DOHH2 (cell line): ENCODE measurements around the gene ACSM3.

Experiments
- H3F3A ChIP-seq: fragments of 200-600 bp; sonication (generic), shearing (Covaris generic); 2 replicates; pipeline ENCODE4 v1.6.0; 2016; ENCODE audit warnings: antibody characterized with exemption, mild to moderate bottlenecking; ENCODE audit not compliant: control insufficient read depth, insufficient read depth
- H3K27ac ChIP-seq: fragments of 200-600 bp; sonication (generic); 2 replicates; pipeline ENCODE4 v1.5.1; 2014; ENCODE audit warnings: low read depth, mild to moderate bottlenecking, low read length, moderate library complexity
- H3K27me3 ChIP-seq: fragments of 200-600 bp; sonication (generic); 2 replicates; pipeline ENCODE4 v1.6.1; 2014; ENCODE audit warnings: mild to moderate bottlenecking, low read length, mixed read lengths; ENCODE audit not compliant: control insufficient read depth
- H3K36me3 ChIP-seq: fragments of 200-600 bp; sonication (generic); 2 replicates; pipeline ENCODE4 v1.6.1; 2014; ENCODE audit warnings: mild to moderate bottlenecking, low read length, moderate library complexity, mixed read lengths; ENCODE audit not compliant: control insufficient read depth
- H3K4me1 ChIP-seq: fragments of 200-600 bp; sonication (generic); 2 replicates; pipeline ENCODE4 v1.6.1; 2014; ENCODE audit warnings: mild to moderate bottlenecking, low read length, mixed read lengths; ENCODE audit not compliant: control insufficient read depth
- H3K4me2 ChIP-seq: fragments of 200-600 bp; sonication (generic); 2 replicates; pipeline ENCODE4 v1.6.0; 2014; ENCODE audit warnings: mild to moderate bottlenecking, low read length, moderate library complexity
- H3K4me3 ChIP-seq: fragments of 200-600 bp; sonication (generic); 2 replicates; pipeline ENCODE4 v1.5.1; 2014; ENCODE audit warnings: mild to moderate bottlenecking, low read length, mixed read lengths
- H3K79me2 ChIP-seq: fragments of 200-600 bp; sonication (generic); 2 replicates; pipeline ENCODE4 v1.6.1; 2014; ENCODE audit warnings: mild to moderate bottlenecking, low read length, mixed read lengths; ENCODE audit not compliant: control insufficient read depth
- H3K9me2 ChIP-seq: fragments of 200-600 bp; sonication (generic); replicated peaks from 2 replicates; pipeline ENCODE4 v1.6.1; 2014; ENCODE audit warnings: mild to moderate bottlenecking, low read length, mixed read lengths; ENCODE audit not compliant: control insufficient read depth
- H3K9me3 ChIP-seq: fragments of 200-600 bp; sonication (generic); 2 replicates; pipeline ENCODE4 v1.6.1; 2014; ENCODE audit warnings: antibody characterized with exemption, low read length, mixed read lengths; ENCODE audit not compliant: control insufficient read depth, insufficient read depth
- H4K20me1 ChIP-seq: fragments of 200-600 bp; sonication (generic); 2 replicates; pipeline ENCODE4 v1.6.0; 2014; ENCODE audit warnings: low read depth, mild to moderate bottlenecking, antibody characterized with exemption, low read length, moderate library complexity; ENCODE audit not compliant: control insufficient read depth, insufficient read depth
- EZH2phosphoT487 ChIP-seq: fragments of 200-600 bp; sonication (generic); IDR thresholded peaks from 2 replicates; pipeline ENCODE4 v1.6.1; 2017; ENCODE audit warnings: borderline replicate concordance, mild to moderate bottlenecking, antibody characterized with exemption, low read length, moderate library complexity, mixed read lengths
- TF ChIP-seq, protein P1 (sequence below): fragments of 200-600 bp; sonication (generic); IDR thresholded peaks from one replicate; pipeline ENCODE4 v1.5.1; 2014; ENCODE audit warnings: antibody characterized with exemption, mild to moderate bottlenecking, low read depth, low read length; ENCODE audit not compliant: poor library complexity, severe bottlenecking

The ACSM3 gene

DNA sequence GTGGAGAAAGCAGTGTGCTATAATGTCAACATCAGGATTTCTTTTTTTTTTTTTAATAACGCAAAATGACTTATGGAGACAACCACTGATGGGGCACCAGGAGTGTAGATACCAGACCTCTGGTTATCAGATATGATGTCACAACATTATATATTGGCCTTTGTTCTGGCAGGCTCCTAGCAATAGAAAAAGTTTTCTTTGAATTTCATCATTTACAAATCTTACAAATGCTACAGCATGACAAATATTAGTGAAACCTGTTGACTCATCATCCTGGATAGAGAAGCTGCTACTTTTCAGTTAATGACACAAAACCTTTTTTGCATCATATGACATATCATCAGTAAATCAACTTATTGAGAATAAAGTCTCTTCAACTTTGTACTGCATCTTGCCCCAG, 28.3 kb upstream of the ACSM3 start:
- Histone ChIP-seq H3K27me3 (no peaks in the 10 kb centered on the region), H3K27ac (no peak overlapping the region), H3K9me2 (no peaks in the 10 kb centered on the region), H3K4me1 (peaks cover 8% of the 10 kb centered on the region), H3K9me3 (no peaks in the 10 kb centered on the region), H3K4me2 (no peak overlapping the region), H4K20me1 (peaks cover 10% of the 10 kb centered on the region), H3K79me2 (peaks cover 34% of the 10 kb centered on the region), H3F3A (peaks cover 12% of the 10 kb centered on the region), H3K4me3 (no peak overlapping the region), H3K36me3 (peaks cover 61% of the 10 kb centered on the region)
- TF ChIP-seq, protein P1, sequence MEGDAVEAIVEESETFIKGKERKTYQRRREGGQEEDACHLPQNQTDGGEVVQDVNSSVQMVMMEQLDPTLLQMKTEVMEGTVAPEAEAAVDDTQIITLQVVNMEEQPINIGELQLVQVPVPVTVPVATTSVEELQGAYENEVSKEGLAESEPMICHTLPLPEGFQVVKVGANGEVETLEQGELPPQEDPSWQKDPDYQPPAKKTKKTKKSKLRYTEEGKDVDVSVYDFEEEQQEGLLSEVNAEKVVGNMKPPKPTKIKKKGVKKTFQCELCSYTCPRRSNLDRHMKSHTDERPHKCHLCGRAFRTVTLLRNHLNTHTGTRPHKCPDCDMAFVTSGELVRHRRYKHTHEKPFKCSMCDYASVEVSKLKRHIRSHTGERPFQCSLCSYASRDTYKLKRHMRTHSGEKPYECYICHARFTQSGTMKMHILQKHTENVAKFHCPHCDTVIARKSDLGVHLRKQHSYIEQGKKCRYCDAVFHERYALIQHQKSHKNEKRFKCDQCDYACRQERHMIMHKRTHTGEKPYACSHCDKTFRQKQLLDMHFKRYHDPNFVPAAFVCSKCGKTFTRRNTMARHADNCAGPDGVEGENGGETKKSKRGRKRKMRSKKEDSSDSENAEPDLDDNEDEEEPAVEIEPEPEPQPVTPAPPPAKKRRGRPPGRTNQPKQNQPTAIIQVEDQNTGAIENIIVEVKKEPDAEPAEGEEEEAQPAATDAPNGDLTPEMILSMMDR, result no peak
- no peak for TF ChIP-seq EZH2phosphoT487

DNA sequence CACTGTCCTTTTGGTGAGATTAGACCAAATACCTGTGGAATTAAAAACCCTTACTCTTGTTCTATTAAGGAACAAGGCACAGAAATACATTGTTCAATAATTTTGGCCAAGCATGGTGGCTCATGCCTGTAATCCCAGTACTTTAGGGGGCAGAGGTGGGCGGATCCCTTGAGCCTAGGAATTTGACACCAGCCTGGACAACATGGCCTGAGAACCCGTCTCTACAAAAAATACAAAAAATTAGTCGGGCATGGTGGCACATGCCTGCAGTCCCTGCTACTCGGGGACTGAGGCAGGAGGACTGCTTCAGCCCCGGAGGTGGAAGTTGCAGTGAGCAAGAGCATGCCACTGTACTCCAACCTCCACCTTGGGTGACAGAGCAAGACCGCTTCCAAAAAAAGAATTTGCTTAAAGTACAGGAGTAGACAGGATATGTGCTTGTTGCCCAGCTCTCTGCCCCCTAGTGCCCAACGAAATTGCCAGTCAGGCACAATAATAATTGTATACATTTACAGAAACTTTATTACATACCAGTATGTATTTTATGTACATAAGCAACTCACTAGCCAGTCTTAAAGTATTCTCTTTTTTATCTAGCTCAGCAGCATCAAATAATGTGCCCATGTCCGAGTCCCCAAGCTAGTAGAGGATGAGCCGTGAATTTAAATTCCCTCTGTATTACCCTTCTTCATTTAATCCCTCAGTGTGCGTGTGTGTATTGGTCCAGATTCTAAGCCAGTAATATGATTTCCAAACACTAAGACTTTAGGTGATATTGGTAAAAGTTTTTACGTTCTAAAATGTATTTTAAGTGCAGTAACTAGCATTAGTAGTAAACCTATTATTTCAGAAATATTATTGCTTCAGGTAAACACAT, 23.6 kb upstream of the ACSM3 start:
- no peaks in the 10 kb centered on the region for H3K9me2 ChIP-seq
- H3K27me3 ChIP-seq, result no peaks in the 10 kb centered on the region
- H3K4me2 ChIP-seq, result peak overlapping the region; percentile 82
- TF ChIP-seq EZH2phosphoT487, result no peak
- TF ChIP-seq, protein P1, result peak; percentile 63
- peaks cover 2% of the 10 kb centered on the region; the same call in 1 of the 2 replicates for H3F3A ChIP-seq
- H3K9me3 ChIP-seq, result no peaks in the 10 kb centered on the region
- H3K4me3 ChIP-seq, result peak overlapping the region; percentile 91
- H4K20me1 ChIP-seq, result peaks cover 16% of the 10 kb centered on the region
- peaks cover 48% of the 10 kb centered on the region for H3K36me3 ChIP-seq
- peaks cover 44% of the 10 kb centered on the region for H3K79me2 ChIP-seq
- H3K4me1 ChIP-seq, result peaks cover 15% of the 10 kb centered on the region
- H3K27ac ChIP-seq, result 0 out of 2 replicates have a peak overlapping the region, but pooled peaks have one; percentile 10

DNA sequence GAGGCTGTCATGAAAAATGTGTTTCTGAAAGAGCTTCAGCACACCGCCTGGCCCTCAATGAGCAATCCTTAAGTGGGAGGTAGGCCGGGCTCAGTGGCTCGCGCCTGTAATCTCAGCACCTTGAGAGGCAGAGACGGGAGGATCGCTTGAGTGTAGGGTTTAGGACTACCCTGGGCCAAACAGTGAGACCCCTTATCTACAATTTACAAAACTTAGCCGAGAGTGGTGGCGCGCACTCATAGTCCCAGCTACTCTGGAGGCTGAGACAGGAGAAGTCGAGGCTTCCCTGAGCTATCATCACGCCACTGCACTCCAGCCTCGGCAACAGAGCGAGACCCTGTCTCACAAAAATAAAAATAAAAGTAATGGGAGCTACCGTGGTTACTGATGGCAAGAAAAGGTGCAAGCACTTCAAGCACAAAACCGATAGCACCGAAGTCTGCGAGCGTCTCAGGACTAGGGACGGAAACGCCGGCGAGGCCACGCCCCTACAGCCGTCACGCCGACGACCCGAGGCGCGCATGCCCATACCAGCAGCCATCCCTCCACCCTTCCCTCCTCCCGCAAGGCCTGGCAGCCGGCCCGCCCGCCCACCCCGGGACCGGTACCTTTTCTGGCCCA, 22.8 kb upstream of the ACSM3 start:
- Histone ChIP-seq H3K4me3 (peak overlapping the region; percentile 91), H3K4me1 (peaks cover 15% of the 10 kb centered on the region), H3K9me2 (no peaks in the 10 kb centered on the region), H3K36me3 (peaks cover 41% of the 10 kb centered on the region), H3K79me2 (peaks cover 44% of the 10 kb centered on the region), H3K4me2 (peak overlapping the region; percentile 82), H3F3A (peaks cover 2% of the 10 kb centered on the region; the same call in 1 of the 2 replicates), H3K27ac (peak overlapping the region; percentile 66), H4K20me1 (peaks cover 16% of the 10 kb centered on the region), H3K27me3 (no peaks in the 10 kb centered on the region), H3K9me3 (no peaks in the 10 kb centered on the region)
- TF ChIP-seq, protein P1, result no peak
- no peak for TF ChIP-seq EZH2phosphoT487
